Neural crest cell (in vitro differentiated cells): ENCODE measurements around the gene GGTLC1. TPM values are rescaled to one million over a fixed set of nuclear protein-coding genes. Genes with fewer than 3 reads are reported as not detected.

Source experiments
- DNase-seq: peaks from one replicate; pipeline ENCODE4 v3.0.0; 2021; ENCODE audit warnings: low read depth, mixed read lengths, low spot score
- H3K27ac Mint-ChIP-seq: one replicate; pipeline ENCODE4 v1.8.0; 2021; ENCODE audit warnings: mild to moderate bottlenecking, mixed read lengths; ENCODE audit not compliant: unreplicated experiment
- H3K27me3 Mint-ChIP-seq: 2 replicates; pipeline ENCODE4 v1.8.0; 2021; ENCODE audit warnings: low read depth, mild to moderate bottlenecking, mixed read lengths
- H3K36me3 Mint-ChIP-seq: 2 replicates; pipeline ENCODE4 v1.8.0; 2021; ENCODE audit warnings: low read depth, mild to moderate bottlenecking, mixed read lengths
- H3K4me1 Mint-ChIP-seq: 2 replicates; pipeline ENCODE4 v1.8.0; 2021; ENCODE audit warnings: mixed read lengths
- H3K4me3 Mint-ChIP-seq: one replicate; pipeline ENCODE4 v1.8.0; 2021; ENCODE audit warnings: mild to moderate bottlenecking, mixed read lengths
- H3K9me3 Mint-ChIP-seq: 2 replicates; pipeline ENCODE4 v1.8.0; 2021; ENCODE audit warnings: mixed read lengths
- total RNA-seq: library from RNA; stranded (reverse); gene quantifications from 2 replicates; pipeline ENCODE4 v1.2.1, GENCODE V29; 2021
- TF ChIP-seq, protein P1 (sequence below): fragments of 200-600 bp; sonication (generic); conservative IDR thresholded peaks from 2 replicates; pipeline ENCODE4 v1.5.0; 2021; ENCODE audit warnings: antibody characterized with exemption, mild to moderate bottlenecking

The GGTLC1 gene
- total RNA-seq, 1 donor from 2014 or later: not detected

DNA sequence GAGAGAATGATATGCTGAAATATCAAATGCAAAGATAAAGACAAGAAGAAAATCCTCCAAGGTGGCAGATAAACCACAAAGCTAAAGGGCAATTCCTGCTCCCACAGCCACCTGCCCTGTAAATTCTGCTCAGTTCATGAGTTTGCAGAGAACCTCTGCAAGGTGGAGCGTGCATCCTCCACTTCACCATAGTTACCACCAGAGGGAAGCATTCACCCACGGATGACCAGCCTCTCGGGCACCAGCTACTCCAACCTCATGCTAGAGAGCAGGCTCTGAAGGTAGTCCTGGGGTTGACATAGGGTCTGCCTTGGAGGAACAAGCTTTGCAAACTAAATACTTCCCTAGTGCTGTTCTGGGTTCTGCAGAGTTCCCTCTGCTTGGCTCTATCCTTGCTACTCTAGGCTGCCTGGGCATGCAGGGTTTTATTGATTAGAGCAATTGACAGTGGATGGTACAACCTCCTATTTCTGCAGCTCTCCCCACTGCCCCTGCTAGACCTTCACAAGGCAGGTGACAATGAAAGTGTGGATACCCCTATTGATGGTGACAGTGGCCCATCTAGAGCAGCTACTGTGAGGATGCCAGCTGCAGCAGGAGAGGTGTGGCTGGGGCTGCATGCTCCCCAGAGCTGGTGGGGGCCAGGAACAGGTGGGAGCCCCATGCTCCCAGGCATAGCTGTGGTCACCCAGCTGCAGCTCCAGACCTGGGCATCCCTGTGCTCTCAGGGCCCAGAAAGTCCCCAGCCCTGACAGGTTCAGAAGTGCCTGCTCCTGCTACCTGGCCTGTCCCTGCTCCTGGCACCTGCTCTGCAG is 51.1 kb downstream of the GGTLC1 start:
- no peaks in the 10 kb centered on the region for H3K9me3 Mint-ChIP-seq
- no peak overlapping the region for H3K27ac Mint-ChIP-seq
- no peaks in the 10 kb centered on the region for H3K4me1 Mint-ChIP-seq
- H3K4me3 Mint-ChIP-seq: no peak overlapping the region
- no peaks in the 10 kb centered on the region for H3K36me3 Mint-ChIP-seq
- peaks cover 5% of the 10 kb centered on the region for H3K27me3 Mint-ChIP-seq
- DNase-seq: peak; percentile 63
- TF ChIP-seq, protein P1, sequence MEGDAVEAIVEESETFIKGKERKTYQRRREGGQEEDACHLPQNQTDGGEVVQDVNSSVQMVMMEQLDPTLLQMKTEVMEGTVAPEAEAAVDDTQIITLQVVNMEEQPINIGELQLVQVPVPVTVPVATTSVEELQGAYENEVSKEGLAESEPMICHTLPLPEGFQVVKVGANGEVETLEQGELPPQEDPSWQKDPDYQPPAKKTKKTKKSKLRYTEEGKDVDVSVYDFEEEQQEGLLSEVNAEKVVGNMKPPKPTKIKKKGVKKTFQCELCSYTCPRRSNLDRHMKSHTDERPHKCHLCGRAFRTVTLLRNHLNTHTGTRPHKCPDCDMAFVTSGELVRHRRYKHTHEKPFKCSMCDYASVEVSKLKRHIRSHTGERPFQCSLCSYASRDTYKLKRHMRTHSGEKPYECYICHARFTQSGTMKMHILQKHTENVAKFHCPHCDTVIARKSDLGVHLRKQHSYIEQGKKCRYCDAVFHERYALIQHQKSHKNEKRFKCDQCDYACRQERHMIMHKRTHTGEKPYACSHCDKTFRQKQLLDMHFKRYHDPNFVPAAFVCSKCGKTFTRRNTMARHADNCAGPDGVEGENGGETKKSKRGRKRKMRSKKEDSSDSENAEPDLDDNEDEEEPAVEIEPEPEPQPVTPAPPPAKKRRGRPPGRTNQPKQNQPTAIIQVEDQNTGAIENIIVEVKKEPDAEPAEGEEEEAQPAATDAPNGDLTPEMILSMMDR: peak; percentile 84

Other genes starting within 250 kb of the GGTLC1 start
- gene CST1, start 237.8 kb downstream of the GGTLC1 start, total RNA-seq: not detected in 2 replicates
- not detected in 2 replicates for gene CST2, start 162.1 kb downstream of the GGTLC1 start, total RNA-seq
- gene CST5, start 109.0 kb downstream of the GGTLC1 start, total RNA-seq: not detected in 2 replicates